Brain microvascular endothelial cell (primary cell): Measurements from ENCODE around the gene RNF111.

ENCODE experiments used
- DNase-seq: peaks from one replicate; pipeline ENCODE4 v3.0.0-alpha.2; 2020
- H3K27ac ChIP-seq: fragments of 250-450 bp; sonication (Bioruptor Pico); 2 replicates; pipeline ENCODE4 v1.5.1; 2020; ENCODE audit warnings: mild to moderate bottlenecking, moderate library complexity
- H3K27me3 ChIP-seq: fragments of 250-450 bp; sonication (Bioruptor Pico); replicated peaks from 2 replicates; pipeline ENCODE4 v1.5.1; 2020; ENCODE audit warnings: mild to moderate bottlenecking
- H3K36me3 ChIP-seq: fragments of 250-450 bp; sonication (Bioruptor Pico); replicated peaks from 2 replicates; pipeline ENCODE4 v1.5.1; 2020; ENCODE audit warnings: mild to moderate bottlenecking
- H3K4me3 ChIP-seq: 2 replicates; pipeline ENCODE4 v1.5.1; 2011; ENCODE audit warnings: low read depth, mild to moderate bottlenecking, control low read depth, low read length, moderate library complexity
- in situ Hi-C: cut with HindIII; loops from 2 replicates; pipeline ENCODE4 v1.10.0; 2017; ENCODE audit warnings: low sequenced_read_pairs, low pct_ligation_motif_present
- TF ChIP-seq, protein P1 (sequence below): IDR thresholded peaks from 2 replicates; pipeline ENCODE4 v1.5.1; 2011; ENCODE audit warnings: low read depth, mild to moderate bottlenecking, moderate library complexity, low read length, control low read depth, inconsistent platforms; ENCODE audit errors: missing control alignments

RNF111 gene

DNA sequence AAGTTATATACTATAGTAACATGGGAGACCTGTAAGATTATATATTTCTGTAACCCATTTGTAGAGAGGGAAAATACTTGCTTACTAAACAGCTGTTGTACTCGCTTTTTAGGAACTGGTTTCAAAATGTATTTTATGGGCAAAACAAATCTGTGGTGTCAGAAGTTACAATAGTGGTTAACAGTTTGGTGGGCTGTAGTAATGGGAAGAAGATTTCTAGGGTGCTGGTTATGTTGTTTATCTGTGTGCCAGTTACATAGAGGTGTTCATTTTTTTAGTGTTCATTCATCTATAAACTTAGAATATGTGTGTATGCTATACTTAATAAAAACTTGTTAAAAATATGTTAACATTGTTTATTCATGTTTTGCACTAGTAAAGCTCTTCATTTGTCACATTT, 42.1 kb downstream of the RNF111 start:
- in situ Hi-C loops = no loop called here
- H3K36me3 ChIP-seq = peaks cover 14% of the 10 kb centered on the region
- no peak for DNase-seq
- H3K27ac ChIP-seq = no peak overlapping the region
- TF ChIP-seq, protein P1, sequence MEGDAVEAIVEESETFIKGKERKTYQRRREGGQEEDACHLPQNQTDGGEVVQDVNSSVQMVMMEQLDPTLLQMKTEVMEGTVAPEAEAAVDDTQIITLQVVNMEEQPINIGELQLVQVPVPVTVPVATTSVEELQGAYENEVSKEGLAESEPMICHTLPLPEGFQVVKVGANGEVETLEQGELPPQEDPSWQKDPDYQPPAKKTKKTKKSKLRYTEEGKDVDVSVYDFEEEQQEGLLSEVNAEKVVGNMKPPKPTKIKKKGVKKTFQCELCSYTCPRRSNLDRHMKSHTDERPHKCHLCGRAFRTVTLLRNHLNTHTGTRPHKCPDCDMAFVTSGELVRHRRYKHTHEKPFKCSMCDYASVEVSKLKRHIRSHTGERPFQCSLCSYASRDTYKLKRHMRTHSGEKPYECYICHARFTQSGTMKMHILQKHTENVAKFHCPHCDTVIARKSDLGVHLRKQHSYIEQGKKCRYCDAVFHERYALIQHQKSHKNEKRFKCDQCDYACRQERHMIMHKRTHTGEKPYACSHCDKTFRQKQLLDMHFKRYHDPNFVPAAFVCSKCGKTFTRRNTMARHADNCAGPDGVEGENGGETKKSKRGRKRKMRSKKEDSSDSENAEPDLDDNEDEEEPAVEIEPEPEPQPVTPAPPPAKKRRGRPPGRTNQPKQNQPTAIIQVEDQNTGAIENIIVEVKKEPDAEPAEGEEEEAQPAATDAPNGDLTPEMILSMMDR = no peak
- no peaks in the 10 kb centered on the region for H3K27me3 ChIP-seq
- H3K4me3 ChIP-seq = no peak overlapping the region

- in situ Hi-C loops = no loop called here
- no peak overlapping the region for H3K27ac ChIP-seq
- no peaks in the 10 kb centered on the region for H3K27me3 ChIP-seq
- no peak for DNase-seq
- TF ChIP-seq, protein P1 = no peak
- H3K4me3 ChIP-seq = no peak overlapping the region
- peaks cover 17% of the 10 kb centered on the region for H3K36me3 ChIP-seq
Observed at GRCh38 chr15:59035201-59035600, 47.7 kb downstream of the RNF111 start.

DNA sequence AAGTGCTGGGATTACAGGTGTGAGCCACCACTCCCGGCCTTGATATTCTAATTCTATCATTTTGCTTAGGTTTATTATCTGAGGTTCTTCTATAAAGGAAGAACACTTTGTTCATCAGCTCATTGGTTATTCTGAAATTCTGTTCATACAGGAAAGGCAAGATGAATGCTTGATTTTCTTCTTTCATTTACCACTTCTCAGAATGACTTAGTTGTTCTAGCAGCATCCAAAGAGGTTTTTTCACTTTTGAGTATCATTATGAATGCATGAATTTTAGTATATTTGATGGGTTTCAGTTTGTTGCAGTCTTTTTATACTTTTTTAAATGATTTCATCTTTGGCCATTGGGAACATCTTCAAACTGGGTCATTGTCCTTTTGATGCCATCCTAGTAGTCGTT, 51.8 kb downstream of the RNF111 start:
- Histone ChIP-seq H3K27ac (no peak overlapping the region), H3K4me3 (no peak overlapping the region), H3K36me3 (peaks cover 4% of the 10 kb centered on the region), H3K27me3 (no peaks in the 10 kb centered on the region)
- DNase-seq = no peak
- in situ Hi-C loops = no loop called here
- TF ChIP-seq, protein P1 = no peak

GRCh38 chr15:59042041-59042440, 54.6 kb downstream of the RNF111 start:
- in situ Hi-C loops = no loop called here
- TF ChIP-seq, protein P1 = no peak
- no peak overlapping the region for H3K4me3 ChIP-seq
- no peaks in the 10 kb centered on the region for H3K27me3 ChIP-seq
- no peak overlapping the region for H3K27ac ChIP-seq
- no peaks in the 10 kb centered on the region for H3K36me3 ChIP-seq
- DNase-seq = no peak

GRCh38 chr15:59048897-59049296, 61.4 kb downstream of the RNF111 start:
- in situ Hi-C loops = no loop called here
- no peak overlapping the region for H3K27ac ChIP-seq
- no peaks in the 10 kb centered on the region for H3K27me3 ChIP-seq
- H3K4me3 ChIP-seq = no peak overlapping the region
- DNase-seq = no peak
- TF ChIP-seq, protein P1 = no peak
- peaks cover 5% of the 10 kb centered on the region for H3K36me3 ChIP-seq
